ENCODE measurements around the gene OR5K1.

- TF ChIP-seq POLR2AphosphoS5 (IDR thresholded peaks at IDR 0.05) = no peak
- no peak for TF ChIP-seq CTCF (IDR thresholded peaks at IDR 0.05; ENCODE audit: poor library complexity, severe bottlenecking)
- TF ChIP-seq REST (IDR thresholded peaks at IDR 0.05; ENCODE audit: borderline replicate concordance) = no peak
- TF ChIP-seq TAF1 (IDR thresholded peaks at IDR 0.05; ENCODE audit: low read depth) = no peak
- no peak for TF ChIP-seq MXI1 (conservative IDR thresholded peaks at IDR 0.05; ENCODE audit: poor library complexity, severe bottlenecking)
Measured at GRCh38 chr3:98432575-98432974, 30.4 kb upstream of the OR5K1 start.

All from neural cell (in vitro differentiated cells).